ENCODE results near the gene NIN. TPM values are rescaled to one million over a fixed set of nuclear protein-coding genes. Genes with fewer than 3 reads are reported as not detected.

Gene NIN
- total RNA-seq, 1 donor from 2014 or later = 29.5 TPM

DNA sequence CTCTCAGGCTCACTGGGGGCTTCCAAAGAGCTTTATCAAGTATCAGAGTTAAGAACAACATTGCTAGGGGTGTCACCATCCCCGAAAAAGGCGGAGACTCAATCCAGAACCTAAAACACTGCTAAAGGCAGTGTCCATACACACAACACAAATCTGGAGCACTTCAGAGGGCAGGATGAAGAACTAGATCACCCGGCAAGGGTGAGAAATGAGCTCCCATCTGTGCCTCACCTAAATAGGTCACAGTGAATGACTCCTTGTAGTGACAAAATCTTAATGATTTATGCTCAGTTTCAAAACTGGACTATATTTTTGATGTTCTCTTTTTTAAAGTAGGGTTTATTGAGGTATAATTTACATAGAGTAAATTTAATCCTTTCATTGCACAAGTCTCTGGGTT is 25.6 kb downstream of the NIN start:
- H3K27me3 ChIP-seq = no peaks in the 10 kb centered on the region
- H3K36me3 ChIP-seq = no peaks in the 10 kb centered on the region
- TF ChIP-seq POLR2A (IDR thresholded peaks at IDR 0.05) (no peak), POLR2AphosphoS5 (IDR thresholded peaks at IDR 0.05; ENCODE audit: insufficient read depth in 1 of 2, low read depth in 1 of 2) (no peak)
- TF ChIP-seq, protein P1, sequence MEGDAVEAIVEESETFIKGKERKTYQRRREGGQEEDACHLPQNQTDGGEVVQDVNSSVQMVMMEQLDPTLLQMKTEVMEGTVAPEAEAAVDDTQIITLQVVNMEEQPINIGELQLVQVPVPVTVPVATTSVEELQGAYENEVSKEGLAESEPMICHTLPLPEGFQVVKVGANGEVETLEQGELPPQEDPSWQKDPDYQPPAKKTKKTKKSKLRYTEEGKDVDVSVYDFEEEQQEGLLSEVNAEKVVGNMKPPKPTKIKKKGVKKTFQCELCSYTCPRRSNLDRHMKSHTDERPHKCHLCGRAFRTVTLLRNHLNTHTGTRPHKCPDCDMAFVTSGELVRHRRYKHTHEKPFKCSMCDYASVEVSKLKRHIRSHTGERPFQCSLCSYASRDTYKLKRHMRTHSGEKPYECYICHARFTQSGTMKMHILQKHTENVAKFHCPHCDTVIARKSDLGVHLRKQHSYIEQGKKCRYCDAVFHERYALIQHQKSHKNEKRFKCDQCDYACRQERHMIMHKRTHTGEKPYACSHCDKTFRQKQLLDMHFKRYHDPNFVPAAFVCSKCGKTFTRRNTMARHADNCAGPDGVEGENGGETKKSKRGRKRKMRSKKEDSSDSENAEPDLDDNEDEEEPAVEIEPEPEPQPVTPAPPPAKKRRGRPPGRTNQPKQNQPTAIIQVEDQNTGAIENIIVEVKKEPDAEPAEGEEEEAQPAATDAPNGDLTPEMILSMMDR (IDR thresholded peaks at IDR 0.05) = no peak
- intact Hi-C loops (cut with DNase I) = no loop called here
- no peak for DNase-seq (ENCODE audit: extremely low spot score in 2 of 2)
- no peak overlapping the region for H3K27ac ChIP-seq
- no peaks in the 10 kb centered on the region for H3K9me3 ChIP-seq
- no peaks in the 10 kb centered on the region for H3K4me1 ChIP-seq
- H3K4me3 ChIP-seq = no peak overlapping the region

DNA sequence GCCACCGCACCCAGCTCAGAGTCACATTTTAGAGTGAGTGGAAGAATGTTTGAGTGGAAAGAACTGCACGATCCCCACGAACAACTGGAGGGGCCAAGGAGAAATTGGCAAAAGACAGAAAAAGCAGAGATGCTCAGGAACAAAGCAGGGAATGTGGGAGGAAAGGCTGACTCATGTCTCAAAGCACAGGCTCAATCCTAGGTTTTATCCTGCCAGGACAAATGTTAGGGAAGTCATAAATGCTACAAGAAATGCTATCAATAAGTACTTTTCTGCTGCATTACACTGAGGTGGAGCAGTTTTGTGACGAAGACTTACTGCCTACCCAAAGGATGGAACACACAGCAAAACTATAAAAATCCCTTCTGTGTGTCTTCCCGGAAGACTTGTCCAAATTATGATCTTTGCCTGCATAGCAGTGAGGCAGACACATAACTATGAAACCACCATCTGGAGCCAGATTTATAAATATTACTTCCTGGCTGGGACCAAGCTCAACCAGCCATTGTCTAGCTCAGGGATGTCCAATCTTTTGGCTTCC is 26.7 kb downstream of the NIN start:
- Histone ChIP-seq H3K4me1 (no peaks in the 10 kb centered on the region), H3K9me3 (no peaks in the 10 kb centered on the region), H3K27me3 (no peaks in the 10 kb centered on the region), H3K27ac (no peak overlapping the region), H3K4me3 (no peak overlapping the region), H3K36me3 (no peaks in the 10 kb centered on the region)
- TF ChIP-seq, protein P1 (IDR thresholded peaks at IDR 0.05) = no peak
- no peak for TF ChIP-seq POLR2A (IDR thresholded peaks at IDR 0.05)
- intact Hi-C loops (cut with DNase I) = no loop called here
- no peak for DNase-seq (ENCODE audit: extremely low spot score in 2 of 2)

DNA sequence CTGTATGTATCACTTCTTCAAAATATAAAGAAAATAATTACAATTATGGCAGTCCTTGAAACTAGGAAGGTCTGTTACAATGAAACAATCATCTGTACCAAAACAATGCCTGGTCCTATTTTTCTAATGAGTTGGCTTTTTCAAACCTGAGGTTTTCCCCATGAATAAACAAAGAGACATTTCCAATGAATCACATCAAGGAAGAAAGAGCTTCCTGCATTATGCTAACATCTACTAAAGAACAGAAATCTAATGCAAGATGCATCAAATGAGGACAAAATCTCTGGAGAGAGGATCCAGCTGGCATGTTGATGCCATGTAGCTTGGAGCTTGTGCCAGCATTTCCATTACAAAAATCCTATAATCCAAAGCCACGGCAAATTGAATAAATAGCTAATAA is 29.3 kb downstream of the NIN start:
- DNase-seq (ENCODE audit: extremely low spot score in 2 of 2) = no peak
- Histone ChIP-seq H3K4me3 (no peak overlapping the region), H3K36me3 (no peaks in the 10 kb centered on the region), H3K27me3 (no peaks in the 10 kb centered on the region), H3K9me3 (no peaks in the 10 kb centered on the region), H3K27ac (no peak overlapping the region), H3K4me1 (peaks cover 3% of the 10 kb centered on the region)
- TF ChIP-seq POLR2A (IDR thresholded peaks at IDR 0.05) (no peak), POLR2AphosphoS5 (IDR thresholded peaks at IDR 0.05; ENCODE audit: insufficient read depth in 1 of 2, low read depth in 1 of 2) (no peak)
- TF ChIP-seq, protein P1 (IDR thresholded peaks at IDR 0.05) = no peak
- intact Hi-C loops (cut with DNase I) = no loop called here

DNA sequence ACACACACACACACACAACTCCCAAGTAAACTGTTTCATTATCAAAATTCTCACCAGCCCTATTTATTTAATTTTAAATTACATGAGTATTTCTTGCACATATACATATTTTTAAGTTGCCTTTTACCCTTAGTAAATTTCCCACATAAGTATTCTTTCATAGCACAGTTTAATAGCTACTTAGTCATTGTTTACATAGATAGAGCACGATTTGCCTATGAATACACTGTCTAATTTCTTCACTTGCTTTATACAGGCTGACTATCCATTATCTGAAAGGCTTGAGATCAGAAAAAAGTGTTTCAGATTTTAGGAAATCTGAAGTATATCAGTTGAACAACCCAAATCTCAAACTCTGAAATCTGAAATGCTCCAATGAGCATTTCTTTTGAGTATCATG is 30.9 kb downstream of the NIN start:
- Histone ChIP-seq H3K4me3 (no peak overlapping the region), H3K27ac (no peak overlapping the region), H3K36me3 (no peaks in the 10 kb centered on the region), H3K9me3 (no peaks in the 10 kb centered on the region), H3K27me3 (no peaks in the 10 kb centered on the region), H3K4me1 (peaks cover 16% of the 10 kb centered on the region)
- intact Hi-C loops (cut with DNase I) = no loop called here
- no peak for DNase-seq (ENCODE audit: extremely low spot score in 2 of 2)
- TF ChIP-seq, protein P1 (IDR thresholded peaks at IDR 0.05) = no peak
- TF ChIP-seq POLR2AphosphoS5 (IDR thresholded peaks at IDR 0.05; ENCODE audit: insufficient read depth in 1 of 2, low read depth in 1 of 2) (no peak), POLR2A (IDR thresholded peaks at IDR 0.05) (no peak)

DNA sequence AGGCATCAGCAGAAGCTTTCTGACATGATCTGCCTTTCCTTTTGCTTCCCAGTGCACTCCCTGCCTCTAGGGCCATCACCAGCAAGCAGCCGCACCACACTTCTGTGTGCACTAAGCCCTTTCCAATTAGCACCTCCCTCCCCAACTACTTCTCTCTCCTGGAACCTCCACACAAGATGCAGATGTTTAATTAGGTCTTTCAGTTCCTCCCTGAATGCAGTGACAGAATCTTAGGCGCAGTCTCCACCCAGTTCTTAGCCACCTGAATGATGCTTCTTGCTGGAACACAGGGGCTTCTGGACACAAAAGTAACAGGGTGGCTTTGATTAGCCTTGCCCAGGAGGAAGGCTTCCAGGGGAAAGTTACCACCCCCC is 32.9 kb downstream of the NIN start:
- DNase-seq (ENCODE audit: extremely low spot score in 2 of 2) = no peak
- Histone ChIP-seq H3K9me3 (no peaks in the 10 kb centered on the region), H3K4me3 (no peak overlapping the region), H3K27me3 (no peaks in the 10 kb centered on the region), H3K36me3 (no peaks in the 10 kb centered on the region), H3K27ac (no peak overlapping the region), H3K4me1 (peaks cover 16% of the 10 kb centered on the region)
- TF ChIP-seq POLR2A (IDR thresholded peaks at IDR 0.05) (no peak), POLR2AphosphoS5 (IDR thresholded peaks at IDR 0.05; ENCODE audit: insufficient read depth in 1 of 2, low read depth in 1 of 2) (no peak)
- TF ChIP-seq, protein P1 (IDR thresholded peaks at IDR 0.05) = no peak
- intact Hi-C loops (cut with DNase I) = no loop called here

Measured in vagina (tissue), 2 donors.